HepG2 (cell line): ENCODE data around the gene SNX13. TPM values are rescaled to one million over a fixed set of nuclear protein-coding genes. Genes with fewer than 3 reads are reported as not detected.
A peak's percentile ranks its signal among the peaks of the same experiment; 100 is the strongest.

Experiments used
- ATAC-seq: fragments of 200-7000 bp; cut with Tn5 transposase; 3 replicates; pipeline ENCODE4 v1.9.1; 2020; ENCODE audit warnings: mild to moderate bottlenecking, moderate library complexity
- BruUV-seq: library from RNA; stranded (reverse); fragments of 400-500 nt; replicated peaks from 2 replicates; lab custom pipeline; 2021; lab: Mats Ljungman, UMichigan
- CTCF ChIA-PET: fragments of 300-600 bp; formaldehyde crosslinking; extraction: SDS; loops from one replicate; lab custom pipeline; 2021; ENCODE audit warnings: low total read pairs, inconsistent platforms, low intra/inter-chr PET ratio; lab: Yijun Ruan, JAX
- POLR2A ChIA-PET: fragments of 350-600 bp; sonication (Branson Sonifier 250); formaldehyde crosslinking; loops from one replicate; lab custom pipeline; 2020; ENCODE audit warnings: antibody characterized with exemption, inconsistent platforms; lab: Yijun Ruan, JAX
- DNase-seq: peaks from one replicate; pipeline ENCODE4 v3.0.0-alpha.2; 2015; ENCODE audit warnings: low spot score
- FAIRE-seq: peaks from 3 replicates; lab custom pipeline; 2011; peaks lifted over from hg19 to GRCh38; lab: Jason Lieb, UNC
- H2AFZ ChIP-seq: one replicate; pipeline ENCODE4 v1.6.1; 2011; ENCODE audit warnings: low read length, inconsistent platforms
- H3K27ac ChIP-seq: fragments of 300-600 bp; 3 replicates; pipeline ENCODE4 v1.8.0; 2011; ENCODE audit warnings: mixed run types, mild to moderate bottlenecking, mixed read lengths, low read length, inconsistent platforms; ENCODE audit not compliant: insufficient read depth; ENCODE audit errors: extremely low read length
- H3K27me3 ChIP-seq, 2 experiments: fragments of 200-600 bp in 1 of 2; 2 replicates in 1 of 2; 3 replicates in 1 of 2; pipeline versions ENCODE4 v1.6.0 to v1.8.0; 2011; ENCODE audit warnings: low read length in 2 of 2, mild to moderate bottlenecking in 2 of 2, moderate library complexity in 2 of 2, inconsistent platforms in 1 of 2; ENCODE audit not compliant: insufficient read depth in 2 of 2, control insufficient read depth in 1 of 2
- H3K36me3 ChIP-seq, 2 experiments: fragments of 200-600 bp in 1 of 2; replicated peaks in 1 of 2; 2 replicates in 1 of 2; 3 replicates in 1 of 2; pipeline versions ENCODE4 v1.5.1 to v1.8.0; 2011; ENCODE audit warnings: low read length in 2 of 2, inconsistent platforms in 1 of 2; ENCODE audit not compliant: insufficient read depth in 2 of 2, control insufficient read depth in 1 of 2
- H3K4me1 ChIP-seq: 2 replicates; pipeline ENCODE4 v1.5.1; 2012; ENCODE audit warnings: low read length, inconsistent platforms; ENCODE audit not compliant: insufficient read depth
- H3K4me2 ChIP-seq: 2 replicates; pipeline ENCODE4 v1.6.0; 2011; ENCODE audit warnings: low read depth, low read length, inconsistent platforms
- H3K4me3 ChIP-seq, 3 experiments: fragments of 200-600 bp in 1 of 3; sonication (generic), shearing (Covaris generic) in 1 of 3; replicated peaks in 1 of 3; 2 replicates each; pipeline ENCODE4 v1.5.1; 2011 to 2016; ENCODE audit warnings: low read length in 3 of 3, inconsistent platforms in 2 of 3, low read depth in 2 of 3, mild to moderate bottlenecking in 2 of 3, control low read depth in 1 of 3, mixed read lengths in 1 of 3; ENCODE audit not compliant: insufficient read depth in 1 of 3
- H3K79me2 ChIP-seq: one replicate; pipeline ENCODE4 v1.6.1; 2011; ENCODE audit warnings: low read length, inconsistent platforms; ENCODE audit not compliant: insufficient read depth
- H3K9ac ChIP-seq: 2 replicates; pipeline ENCODE4 v1.6.0; 2011; ENCODE audit warnings: mild to moderate bottlenecking, low read depth, low read length, inconsistent platforms; ENCODE audit not compliant: insufficient read depth
- H3K9me3 ChIP-seq: 2 replicates; pipeline ENCODE4 v1.5.1; 2012; ENCODE audit warnings: mild to moderate bottlenecking, low read length
- H4K20me1 ChIP-seq: 2 replicates; pipeline ENCODE4 v1.6.0; 2011; ENCODE audit warnings: inconsistent platforms, mild to moderate bottlenecking, low read length, moderate library complexity; ENCODE audit not compliant: insufficient read depth
- ASH2L ChIP-seq: fragments of 300-600, 200-600 bp; sonication (generic); IDR thresholded peaks from 2 replicates; pipeline ENCODE4 v1.7.0; 2017; ENCODE audit warnings: low read depth, mild to moderate bottlenecking, moderate library complexity, mixed read lengths, low read length; ENCODE audit not compliant: insufficient read length
- HNRNPLL ChIP-seq: fragments of 200-400 bp; formaldehyde crosslinking; IDR thresholded peaks from 2 replicates; pipeline ENCODE4 v1.6.1; 2017; ENCODE audit warnings: mild to moderate bottlenecking, low read depth, low read length; ENCODE audit not compliant: poor library complexity, severe bottlenecking
- MED1 ChIP-seq: sonication (generic); formaldehyde crosslinking; IDR thresholded peaks from 2 replicates; pipeline ENCODE4 v1.4.0; 2020; ENCODE audit warnings: missing genetic modification reagents
- THAP11 ChIP-seq: IDR thresholded peaks from 2 replicates; pipeline ENCODE4 v1.6.1; 2016; ENCODE audit warnings: missing biosample characterization, missing genetic modification reagents
- WGBS: methylation state at CpG from one replicate; pipeline ENCODE4 v1.1.6; 2017; ENCODE audit warnings: low lambda C conversion rate; 5-methylcytosine and 5-hydroxymethylcytosine counted together
- in situ Hi-C: cut with HindIII; loops from 2 replicates; pipeline ENCODE4 v1.10.0; 2017; ENCODE audit warnings: low pct_unique_long_range_greater_than_20kb; ENCODE audit not compliant: extremely low pct_ligation_motif_present
- intact Hi-C: fragments of 100-400 bp; cut with micrococcal nuclease; formaldehyde crosslinking; loops from one replicate; pipeline ENCODE4 v1.10.0; 2022; ENCODE audit not compliant: unreplicated experiment
- polyA plus RNA-seq, 8 experiments: library from polyadenylated mRNA; depleted of rRNA in 3 of 8; stranded (reverse) in 7 of 8; unstranded in 1 of 8; fragments of >200 nt; fragmentation: Illumina TruSeq in 4 of 8; extraction: Trizol in 4 of 8; gene quantifications; 2 replicates each; pipeline versions ENCODE4 v1.2.1 to v1.2.3, GENCODE V29; 2011 to 2016; ENCODE audit warnings: low read depth in 4 of 8, missing spikeins in 1 of 8, mixed read lengths in 1 of 8; ENCODE audit not compliant: insufficient read depth in 1 of 8
- total RNA-seq, 5 experiments: library from RNA; depleted of rRNA; stranded (reverse); fragments of >200 nt; fragmentation: Illumina TruSeq; extraction: Trizol; gene quantifications; 2 replicates each; pipeline ENCODE4 v1.2.3, GENCODE V29; 2016; ENCODE audit warnings: low read depth in 1 of 5
- TF ChIP-seq, protein P1 (sequence below): IDR thresholded peaks from 2 replicates; pipeline ENCODE4 v1.6.1; 2018; ENCODE audit warnings: missing genetic modification reagents, mild to moderate bottlenecking, missing compliant biosample characterization
- TF ChIP-seq, protein P2 (sequence below): sonication (generic); formaldehyde crosslinking; IDR thresholded peaks from 2 replicates; pipeline ENCODE4 v1.4.0; 2020; ENCODE audit warnings: missing genetic modification reagents
- TF ChIP-seq, protein P3 (sequence below): sonication (generic); formaldehyde crosslinking; IDR thresholded peaks from 2 replicates; pipeline ENCODE4 v1.5.1; 2020; ENCODE audit warnings: missing genetic modification reagents, mild to moderate bottlenecking, borderline replicate concordance

SNX13 gene
- total and polyA plus RNA-seq, 2 of the 13 experiments (the other 11 are each of a cell fraction or from before 2014, with no cell fraction given) = 14.3 to 32.3 TPM

DNA sequence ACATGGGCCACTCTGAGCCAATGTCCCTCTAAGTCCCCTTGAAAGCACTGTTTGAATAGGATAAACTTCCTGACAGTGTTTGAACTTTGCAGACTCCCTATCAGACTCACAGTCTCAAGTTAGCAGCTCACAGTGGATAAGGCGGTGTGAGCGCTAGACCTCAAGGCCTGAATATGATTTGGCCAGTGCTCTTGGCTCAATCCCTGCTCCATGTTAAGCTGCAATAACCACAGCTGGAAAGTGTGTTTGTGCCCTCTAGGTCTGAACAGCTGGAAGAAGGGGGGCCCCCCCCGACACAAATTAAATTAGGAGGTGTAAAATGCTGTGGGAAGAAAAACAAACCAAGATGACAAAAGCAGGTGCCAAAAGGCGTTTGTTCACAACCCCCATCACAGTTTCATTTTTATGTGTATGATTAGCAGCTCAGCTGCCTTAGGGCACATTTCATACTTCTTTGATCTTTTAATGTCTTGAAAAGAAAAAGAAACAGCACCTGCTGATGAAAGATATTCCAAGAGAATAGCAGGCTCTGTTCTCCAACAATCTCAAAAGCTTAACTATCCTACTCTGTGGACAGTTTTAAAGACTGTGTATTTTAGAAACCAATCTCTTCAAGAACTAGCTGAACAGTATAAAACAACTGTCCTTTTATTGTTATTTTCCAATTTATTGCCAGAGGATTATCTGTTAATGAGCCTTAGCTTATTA is 167.6 kb downstream of the SNX13 start:
- in situ Hi-C loops = loop anchor here (10.0 kb wide), 1 partner anchor 552 kb away; no protein-coding TSS in a partner anchor
- 23% methylated on average over 4 of the region's 4 CpGs for WGBS
- no TSS peak for BruUV-seq

More for the DNA sequence above, 167.6 kb downstream of the SNX13 start:
- H4K20me1 ChIP-seq = no peaks in the 10 kb centered on the region; the same call in 1 of the 2 replicates
- no peak overlapping the region for H3K4me3 ChIP-seq
- peak; percentile 5 for DNase-seq
- CTCF ChIA-PET = no interaction called here
- no peak overlapping the region for H3K4me2 ChIP-seq
- no peak overlapping the region for H3K27ac ChIP-seq
- no peak overlapping the region for H2AFZ ChIP-seq
- no peaks in the 10 kb centered on the region for H3K9me3 ChIP-seq
- H3K27me3 ChIP-seq = no peaks in the 10 kb centered on the region
- intact Hi-C loops = loop anchor here (10.0 kb wide), 1 partner anchor 92 kb away; no protein-coding TSS in a partner anchor
- H3K36me3 ChIP-seq = no peaks in the 10 kb centered on the region
- H3K9ac ChIP-seq = no peak overlapping the region
- FAIRE-seq = no peak
- POLR2A ChIA-PET = no interaction called here
- TF ChIP-seq, protein P1, sequence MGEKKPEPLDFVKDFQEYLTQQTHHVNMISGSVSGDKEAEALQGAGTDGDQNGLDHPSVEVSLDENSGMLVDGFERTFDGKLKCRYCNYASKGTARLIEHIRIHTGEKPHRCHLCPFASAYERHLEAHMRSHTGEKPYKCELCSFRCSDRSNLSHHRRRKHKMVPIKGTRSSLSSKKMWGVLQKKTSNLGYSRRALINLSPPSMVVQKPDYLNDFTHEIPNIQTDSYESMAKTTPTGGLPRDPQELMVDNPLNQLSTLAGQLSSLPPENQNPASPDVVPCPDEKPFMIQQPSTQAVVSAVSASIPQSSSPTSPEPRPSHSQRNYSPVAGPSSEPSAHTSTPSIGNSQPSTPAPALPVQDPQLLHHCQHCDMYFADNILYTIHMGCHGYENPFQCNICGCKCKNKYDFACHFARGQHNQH (CRISPR knock-in tag) = no peak
- no peak for TF ChIP-seq THAP11 (CRISPR knock-in tag)
- TF ChIP-seq ASH2L = peak; percentile 4
- TF ChIP-seq, protein P2, sequence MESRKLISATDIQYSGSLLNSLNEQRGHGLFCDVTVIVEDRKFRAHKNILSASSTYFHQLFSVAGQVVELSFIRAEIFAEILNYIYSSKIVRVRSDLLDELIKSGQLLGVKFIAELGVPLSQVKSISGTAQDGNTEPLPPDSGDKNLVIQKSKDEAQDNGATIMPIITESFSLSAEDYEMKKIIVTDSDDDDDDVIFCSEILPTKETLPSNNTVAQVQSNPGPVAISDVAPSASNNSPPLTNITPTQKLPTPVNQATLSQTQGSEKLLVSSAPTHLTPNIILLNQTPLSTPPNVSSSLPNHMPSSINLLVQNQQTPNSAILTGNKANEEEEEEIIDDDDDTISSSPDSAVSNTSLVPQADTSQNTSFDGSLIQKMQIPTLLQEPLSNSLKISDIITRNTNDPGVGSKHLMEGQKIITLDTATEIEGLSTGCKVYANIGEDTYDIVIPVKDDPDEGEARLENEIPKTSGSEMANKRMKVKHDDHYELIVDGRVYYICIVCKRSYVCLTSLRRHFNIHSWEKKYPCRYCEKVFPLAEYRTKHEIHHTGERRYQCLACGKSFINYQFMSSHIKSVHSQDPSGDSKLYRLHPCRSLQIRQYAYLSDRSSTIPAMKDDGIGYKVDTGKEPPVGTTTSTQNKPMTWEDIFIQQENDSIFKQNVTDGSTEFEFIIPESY = peak; percentile 65; the same call in 1 of the 2 replicates
- 0 out of 2 replicates have a peak, but pooled peaks have one; percentile 12 for TF ChIP-seq MED1 (CRISPR knock-in tag)
- TF ChIP-seq HNRNPLL = no peak
- TF ChIP-seq, protein P3, sequence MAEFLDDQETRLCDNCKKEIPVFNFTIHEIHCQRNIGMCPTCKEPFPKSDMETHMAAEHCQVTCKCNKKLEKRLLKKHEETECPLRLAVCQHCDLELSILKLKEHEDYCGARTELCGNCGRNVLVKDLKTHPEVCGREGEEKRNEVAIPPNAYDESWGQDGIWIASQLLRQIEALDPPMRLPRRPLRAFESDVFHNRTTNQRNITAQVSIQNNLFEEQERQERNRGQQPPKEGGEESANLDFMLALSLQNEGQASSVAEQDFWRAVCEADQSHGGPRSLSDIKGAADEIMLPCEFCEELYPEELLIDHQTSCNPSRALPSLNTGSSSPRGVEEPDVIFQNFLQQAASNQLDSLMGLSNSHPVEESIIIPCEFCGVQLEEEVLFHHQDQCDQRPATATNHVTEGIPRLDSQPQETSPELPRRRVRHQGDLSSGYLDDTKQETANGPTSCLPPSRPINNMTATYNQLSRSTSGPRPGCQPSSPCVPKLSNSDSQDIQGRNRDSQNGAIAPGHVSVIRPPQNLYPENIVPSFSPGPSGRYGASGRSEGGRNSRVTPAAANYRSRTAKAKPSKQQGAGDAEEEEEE (CRISPR knock-in tag) = no peak
- H3K79me2 ChIP-seq = no peaks in the 10 kb centered on the region
- ATAC-seq = peak; percentile 43
- peaks cover 20% of the 10 kb centered on the region for H3K4me1 ChIP-seq
